ENCODE data around the gene YIF1A. TPM values are rescaled to one million over a fixed set of nuclear protein-coding genes. Genes with fewer than 3 reads are reported as not detected.

Gene YIF1A
- total RNA-seq, 1 experiment from 2014 or later = 81.8 TPM

- Histone ChIP-seq H3K36me3 (ENCODE audit: low read depth) (no peaks in the 10 kb centered on the region), H3K79me2 (ENCODE audit: low read depth) (peaks cover 8% of the 10 kb centered on the region; the same call in 1 of the 2 replicates), H3K9me2 (ENCODE audit: insufficient read depth) (no peaks in the 10 kb centered on the region), H3K4me2 (peak overlapping the region; percentile 82), H3K9me3 (ENCODE audit: insufficient read depth, low read depth) (no peaks in the 10 kb centered on the region), H2AFZ (no peak overlapping the region), H3F3A (ENCODE audit: insufficient read depth, low read depth) (peaks cover 26% of the 10 kb centered on the region; the same call in 1 of the 2 replicates), H3K27me3 (ENCODE audit: insufficient read depth, low read depth) (no peaks in the 10 kb centered on the region), H4K20me1 (ENCODE audit: insufficient read depth) (peaks cover 8% of the 10 kb centered on the region), H3K27ac (no peak overlapping the region), H3K4me3 (peak overlapping the region; percentile 79), H3K4me1 (replicated peaks; ENCODE audit: insufficient read depth) (peaks cover 16% of the 10 kb centered on the region)
- CTCF ChIA-PET = interaction anchor here (1.0 to 2.8 kb wide), 5 partner anchors 9 to 117 kb away, joined by 3 to 30 read pairs (median 3); no protein-coding TSS in a partner anchor
- TF ChIP-seq CTCF (conservative IDR thresholded peaks at IDR 0.05) (no peak), EZH2 (IDR thresholded peaks at IDR 0.05; ENCODE audit: low read depth) (no peak)
- POLR2A ChIA-PET (ENCODE audit: unreplicated experiment) = interaction anchor here (0.6 to 2.0 kb wide), 2 partner anchors 22 to 692 kb away, joined by 8 to 46 read pairs; no protein-coding TSS in a partner anchor
- no peak for DNase-seq
- intact Hi-C loops (cut with micrococcal nuclease; ENCODE audit: unreplicated experiment) = no loop called here
- BruUV-seq (replicated peaks) = no TSS peak
These were observed 45.9 kb upstream of the YIF1A start for GRCh38 chr11:66334605-66335442.

GRCh38 chr11:66333896-66334604 lies 45.1 kb upstream of the YIF1A start:
- Histone ChIP-seq H3K36me3 (ENCODE audit: low read depth) (no peaks in the 10 kb centered on the region), H3K9me3 (ENCODE audit: insufficient read depth, low read depth) (no peaks in the 10 kb centered on the region), H3K9me2 (ENCODE audit: insufficient read depth) (no peaks in the 10 kb centered on the region), H3F3A (ENCODE audit: insufficient read depth, low read depth) (peaks cover 26% of the 10 kb centered on the region; the same call in 1 of the 2 replicates), H3K27me3 (ENCODE audit: insufficient read depth, low read depth) (no peaks in the 10 kb centered on the region), H3K4me1 (replicated peaks; ENCODE audit: insufficient read depth) (peaks cover 16% of the 10 kb centered on the region), H2AFZ (no peak overlapping the region), H3K79me2 (ENCODE audit: low read depth) (peaks cover 8% of the 10 kb centered on the region; the same call in 1 of the 2 replicates), H3K4me2 (no peak overlapping the region), H3K4me3 (no peak overlapping the region), H3K27ac (no peak overlapping the region), H4K20me1 (ENCODE audit: insufficient read depth) (peaks cover 8% of the 10 kb centered on the region)
- DNase-seq = no peak
- ChIA-PET CTCF (interaction anchor here (1.0 to 2.8 kb wide), 2 partner anchors 10 to 22 kb away, joined by 3 to 30 read pairs; no protein-coding TSS in a partner anchor), POLR2A (ENCODE audit: unreplicated experiment) (no interaction called here)
- intact Hi-C loops (cut with micrococcal nuclease; ENCODE audit: unreplicated experiment) = no loop called here
- BruUV-seq (replicated peaks) = no TSS peak
- TF ChIP-seq EZH2 (IDR thresholded peaks at IDR 0.05; ENCODE audit: low read depth) = no peak
- no peak for TF ChIP-seq CTCF (conservative IDR thresholded peaks at IDR 0.05)

GRCh38 chr11:66333220-66333877 lies 44.4 kb upstream of the YIF1A start:
- Histone ChIP-seq H2AFZ (no peak overlapping the region), H3K36me3 (ENCODE audit: low read depth) (no peaks in the 10 kb centered on the region), H3K79me2 (ENCODE audit: low read depth) (peaks cover 8% of the 10 kb centered on the region; the same call in 1 of the 2 replicates), H3K27ac (no peak overlapping the region), H3K4me2 (no peak overlapping the region), H3K9me2 (ENCODE audit: insufficient read depth) (no peaks in the 10 kb centered on the region), H3K9me3 (ENCODE audit: insufficient read depth, low read depth) (no peaks in the 10 kb centered on the region), H4K20me1 (ENCODE audit: insufficient read depth) (peaks cover 8% of the 10 kb centered on the region), H3K4me1 (replicated peaks; ENCODE audit: insufficient read depth) (peaks cover 20% of the 10 kb centered on the region), H3K4me3 (no peak overlapping the region), H3K27me3 (ENCODE audit: insufficient read depth, low read depth) (no peaks in the 10 kb centered on the region), H3F3A (ENCODE audit: insufficient read depth, low read depth) (peaks cover 26% of the 10 kb centered on the region; the same call in 1 of the 2 replicates)
- CTCF ChIA-PET = no interaction called here
- intact Hi-C loops (cut with micrococcal nuclease; ENCODE audit: unreplicated experiment) = no loop called here
- no peak for DNase-seq
- no TSS peak for BruUV-seq (replicated peaks)
- TF ChIP-seq CTCF (conservative IDR thresholded peaks at IDR 0.05) (no peak), EZH2 (IDR thresholded peaks at IDR 0.05; ENCODE audit: low read depth) (no peak)
- POLR2A ChIA-PET (ENCODE audit: unreplicated experiment) = no interaction called here
